Mesodermal cell (in vitro differentiated cells): ENCODE data around the gene RNPEPL1.
"Not testable (repeated sequence)": the region's sequence is repeated elsewhere in the genome, so short reads cannot be mapped to it uniquely, and the experiment has no call there.

ENCODE experiments used
- H3K27ac ChIP-seq: 2 replicates; pipeline ENCODE4 v1.7.0; 2013; ENCODE audit warnings: mild to moderate bottlenecking, low read depth, low read length, moderate library complexity; ENCODE audit not compliant: severe bottlenecking
- H3K36me3 ChIP-seq: 2 replicates; pipeline ENCODE4 v1.7.1; 2013; ENCODE audit warnings: mild to moderate bottlenecking, low read length, moderate library complexity; ENCODE audit not compliant: control insufficient read depth, insufficient read depth
- H3K4me1 ChIP-seq: one replicate; pipeline ENCODE4 v1.7.1; 2013; ENCODE audit warnings: mild to moderate bottlenecking, low read length; ENCODE audit not compliant: insufficient read depth, control insufficient read depth, poor library complexity, severe bottlenecking
- H3K4me3 ChIP-seq: 2 replicates; pipeline ENCODE4 v1.7.0; 2013; ENCODE audit warnings: low read length, control low read depth, mild to moderate bottlenecking; ENCODE audit not compliant: insufficient read depth, poor library complexity, severe bottlenecking; ENCODE audit errors: extremely low read depth
- H3K9me3 ChIP-seq: 2 replicates; pipeline ENCODE4 v1.7.1; 2013; ENCODE audit warnings: mild to moderate bottlenecking, low read length, moderate library complexity; ENCODE audit not compliant: control insufficient read depth
- WGBS, 2 experiments: methylation state at CpG; one replicate each; pipeline ENCODE4 v1.1.5; 2013; ENCODE audit warnings: missing lambda C conversion rate in 2 of 2; ENCODE audit not compliant: insufficient coverage in 2 of 2; 5-methylcytosine and 5-hydroxymethylcytosine counted together

The RNPEPL1 gene

DNA sequence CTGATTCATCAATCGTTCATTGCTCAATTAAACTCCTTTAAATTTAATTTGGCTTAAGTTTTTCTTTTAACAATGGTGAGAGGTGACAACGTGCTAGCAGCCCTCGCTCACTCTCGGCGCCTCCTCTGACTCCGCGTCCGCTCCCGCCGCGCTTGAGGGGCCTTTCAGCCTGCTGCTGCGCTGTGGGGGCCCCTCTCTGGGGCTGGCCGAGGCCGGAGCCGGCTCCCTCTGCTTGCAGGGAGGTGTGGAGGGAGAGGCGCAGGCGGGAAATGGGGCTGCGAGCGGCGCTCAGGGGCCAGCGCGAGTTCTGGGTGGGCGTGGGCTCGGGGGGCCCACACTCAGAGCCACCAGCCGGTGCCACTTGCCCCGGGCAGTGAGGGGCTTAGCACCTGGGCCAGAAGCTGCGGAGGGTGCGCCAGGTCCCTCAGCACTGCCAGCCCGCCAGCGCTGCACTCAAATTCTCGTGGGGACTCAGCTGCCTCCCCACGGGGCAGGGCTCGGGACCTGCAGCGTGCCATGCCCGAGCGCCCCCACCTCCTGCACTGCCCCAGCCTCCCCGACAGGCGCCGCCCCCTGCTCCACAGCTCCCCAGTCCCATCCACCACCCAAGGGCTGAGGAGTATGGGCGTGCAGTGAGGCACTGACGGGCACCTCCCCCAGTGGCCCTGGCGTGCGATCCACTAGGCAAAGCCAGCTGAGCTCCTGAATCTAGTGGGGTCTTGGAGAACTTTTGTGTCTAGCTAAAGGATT lies 30.1 kb upstream of the RNPEPL1 start:
- H3K4me3 ChIP-seq = no peak overlapping the region
- peaks cover 43% of the 10 kb centered on the region for H3K36me3 ChIP-seq
- 97% methylated on average over 28 to 36 of the region's 43 CpGs for WGBS, 2 experiments
- H3K9me3 ChIP-seq = peaks cover 3% of the 10 kb centered on the region
- H3K27ac ChIP-seq = no peak overlapping the region
- no peaks in the 10 kb centered on the region for H3K4me1 ChIP-seq

DNA sequence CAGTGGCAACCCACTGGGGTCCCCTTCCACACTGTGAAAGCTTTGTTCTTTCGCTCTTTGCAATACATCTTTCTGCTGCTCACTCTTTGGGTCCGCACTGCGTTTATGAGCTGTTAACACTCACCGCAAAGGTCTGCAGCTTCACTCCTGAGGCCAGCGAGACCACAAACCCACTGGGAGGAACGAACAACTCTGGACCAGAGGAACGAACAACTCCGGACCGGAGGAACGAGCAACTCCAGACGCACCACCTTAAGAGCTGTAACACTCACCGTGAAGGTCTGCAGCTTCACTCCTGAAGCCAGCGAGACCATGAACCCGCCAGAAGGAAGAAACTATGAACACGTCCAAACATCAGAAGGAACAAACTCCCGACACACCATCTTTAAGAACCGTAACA lies 29.2 kb upstream of the RNPEPL1 start:
- H3K4me3 ChIP-seq, H3K9me3 ChIP-seq, H3K27ac ChIP-seq, H3K4me1 ChIP-seq: not testable (repeated sequence)
- H3K36me3 ChIP-seq = peaks cover 44% of the 10 kb centered on the region
- 93 to 97% methylated on average over 15 to 17 of the region's 17 CpGs for WGBS, 2 experiments

GRCh38 chr2:240539906-240540305 lies 28.4 kb upstream of the RNPEPL1 start:
- no peak overlapping the region for H3K4me3 ChIP-seq
- H3K36me3 ChIP-seq = peaks cover 44% of the 10 kb centered on the region
- H3K9me3 ChIP-seq = peaks cover 6% of the 10 kb centered on the region
- H3K4me1 ChIP-seq = no peaks in the 10 kb centered on the region
- no peak overlapping the region for H3K27ac ChIP-seq

GRCh38 chr2:240551288-240551687 lies 17.0 kb upstream of the RNPEPL1 start:
- Histone ChIP-seq H3K4me1 (no peaks in the 10 kb centered on the region), H3K9me3 (peaks cover 14% of the 10 kb centered on the region), H3K4me3 (no peak overlapping the region), H3K36me3 (peaks cover 30% of the 10 kb centered on the region), H3K27ac (no peak overlapping the region)
- 96 to 100% methylated on average over 4 of the region's 4 CpGs for WGBS, 2 experiments

GRCh38 chr2:240551811-240552210 lies 16.5 kb upstream of the RNPEPL1 start:
- Histone ChIP-seq H3K4me3 (no peak overlapping the region), H3K36me3 (peaks cover 30% of the 10 kb centered on the region), H3K4me1 (no peaks in the 10 kb centered on the region), H3K27ac (no peak overlapping the region), H3K9me3 (peaks cover 14% of the 10 kb centered on the region)
- 0% methylated on average over 1 of the region's 1 CpG; no CpG with 5 or more reads in 1 of the 2 experiments for WGBS, 2 experiments

- H3K4me3 ChIP-seq = no peak overlapping the region
- H3K27ac ChIP-seq = no peak overlapping the region
- WGBS, 2 experiments = 94 to 100% methylated on average over 5 to 7 of the region's 7 CpGs
- peaks cover 4% of the 10 kb centered on the region for H3K4me1 ChIP-seq
- peaks cover 35% of the 10 kb centered on the region for H3K36me3 ChIP-seq
- peaks cover 14% of the 10 kb centered on the region for H3K9me3 ChIP-seq
Observed at GRCh38 chr2:240553956-240554480, 14.3 kb upstream of the RNPEPL1 start.

DNA sequence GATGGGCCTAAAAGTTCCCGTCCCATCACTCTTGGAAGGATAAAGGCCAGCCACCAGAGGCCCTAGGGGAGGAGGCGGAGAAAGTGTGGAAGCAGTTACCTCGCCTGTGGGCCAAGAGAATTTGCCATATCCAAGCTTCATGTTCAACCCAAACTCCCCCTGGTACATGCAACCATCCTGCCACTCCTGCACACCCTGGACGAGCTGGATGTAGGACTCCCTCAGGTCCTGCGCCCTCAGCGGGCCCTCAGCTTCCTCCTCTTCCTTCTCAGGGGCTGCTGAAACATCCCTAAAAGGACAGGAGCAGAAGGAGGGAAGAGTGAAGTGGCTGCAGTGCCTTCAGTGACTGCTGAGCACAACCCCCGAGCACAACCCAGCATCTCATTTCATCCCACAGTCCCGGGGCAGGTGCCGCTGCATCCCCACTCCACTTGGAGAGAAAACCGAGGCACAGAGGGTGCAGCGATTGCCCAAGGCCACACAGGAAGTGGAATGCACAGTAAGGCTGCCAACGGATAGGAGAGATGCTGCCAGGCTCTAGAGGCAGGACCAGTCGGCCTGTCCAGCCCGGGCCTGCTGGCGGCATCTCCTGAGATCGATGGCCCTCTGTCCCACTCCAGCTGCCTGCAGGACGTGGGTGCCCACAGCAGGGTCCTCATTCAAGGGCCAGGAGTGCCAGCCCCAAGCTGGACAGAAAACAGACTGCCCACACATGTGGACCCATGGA lies 13.4 kb upstream of the RNPEPL1 start:
- H3K4me3 ChIP-seq = no peak overlapping the region
- WGBS, 2 experiments = 90 to 95% methylated on average over 12 to 13 of the region's 17 CpGs
- no peak overlapping the region for H3K27ac ChIP-seq
- peaks cover 4% of the 10 kb centered on the region for H3K4me1 ChIP-seq
- H3K36me3 ChIP-seq = peaks cover 35% of the 10 kb centered on the region
- H3K9me3 ChIP-seq = peaks cover 14% of the 10 kb centered on the region

- Histone ChIP-seq H3K27ac (no peak overlapping the region), H3K4me3 (no peak overlapping the region), H3K9me3 (peaks cover 14% of the 10 kb centered on the region), H3K4me1 (peaks cover 4% of the 10 kb centered on the region), H3K36me3 (peaks cover 34% of the 10 kb centered on the region)
- 95 to 96% methylated on average over 13 to 14 of the region's 16 CpGs for WGBS, 2 experiments
Observed at GRCh38 chr2:240555541-240556250, 12.6 kb upstream of the RNPEPL1 start.

- Histone ChIP-seq H3K27ac (no peak overlapping the region), H3K9me3 (peaks cover 6% of the 10 kb centered on the region), H3K4me3 (no peak overlapping the region), H3K4me1 (peaks cover 4% of the 10 kb centered on the region), H3K36me3 (peaks cover 27% of the 10 kb centered on the region)
- 56 to 62% methylated on average over 6 to 8 of the region's 9 CpGs for WGBS, 2 experiments
Observed at GRCh38 chr2:240556553-240557100, 11.7 kb upstream of the RNPEPL1 start.

DNA sequence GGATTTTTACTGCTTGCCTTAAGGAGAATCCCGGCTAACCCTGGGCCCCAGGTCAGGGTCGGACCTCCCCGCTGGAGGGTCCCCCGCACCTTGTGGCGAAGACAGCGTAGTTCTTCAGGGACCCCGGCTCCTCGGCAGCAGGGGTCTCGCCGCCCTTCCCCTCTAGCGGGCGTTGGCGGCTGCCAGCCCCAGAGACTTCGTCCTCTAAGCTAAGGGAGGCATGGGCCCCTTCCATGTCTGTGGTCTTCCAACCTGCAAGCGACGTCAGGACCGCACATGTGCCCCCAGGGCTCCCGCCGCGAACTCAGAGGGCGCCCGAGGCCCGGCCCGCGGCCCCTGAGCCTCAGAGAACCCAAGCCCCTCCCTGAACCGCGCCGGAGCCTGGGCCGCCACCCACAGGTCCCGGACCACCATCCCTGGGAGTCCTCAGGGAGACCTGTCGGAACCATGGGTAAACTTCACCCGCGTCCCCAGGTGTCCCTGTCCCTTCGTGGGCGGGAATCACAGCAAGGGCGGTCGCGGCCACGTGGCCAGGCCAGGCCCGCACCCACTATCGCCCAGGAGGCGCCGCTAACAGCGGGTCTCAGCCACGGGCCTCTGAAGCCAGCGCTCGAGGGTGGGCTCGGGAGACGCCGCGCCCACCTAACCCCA lies 11.1 kb upstream of the RNPEPL1 start:
- Histone ChIP-seq H3K4me1 (peaks cover 4% of the 10 kb centered on the region), H3K9me3 (no peaks in the 10 kb centered on the region), H3K36me3 (peaks cover 23% of the 10 kb centered on the region), H3K27ac (no peak overlapping the region), H3K4me3 (peak overlapping the region; percentile 32)
- 67 to 69% methylated on average over 37 to 45 of the region's 51 CpGs for WGBS, 2 experiments
